Natural killer cell (primary cell): ENCODE data around the gene EPHB1. TPM values are rescaled to one million over a fixed set of nuclear protein-coding genes. Genes with fewer than 3 reads are reported as not detected.

Experiments used
- ATAC-seq, 3 donors: fragments of 150-1000 bp in 2 of 3; fragments of 200-7000 bp in 1 of 3; cut with Tn5 transposase; 1 replicate in 1 of 3; 2 replicates in 2 of 3; pipeline ENCODE4 v1.10.0; 2021; ENCODE audit warnings: mild to moderate bottlenecking in 2 of 3, moderate library complexity in 2 of 3
- DNase-seq, 2 donors: peaks; one replicate each; pipeline versions ENCODE4 v3.0.0 to v3.0.0-alpha.2; 2013 to 2021; ENCODE audit warnings: mixed read lengths in 1 of 2
- H3K27ac ChIP-seq: one replicate; pipeline ENCODE4 v1.5.1; 2013; ENCODE audit warnings: mild to moderate bottlenecking, low read length
- H3K27me3 ChIP-seq: one replicate; pipeline ENCODE4 v1.6.1; 2013; ENCODE audit warnings: low read length; ENCODE audit not compliant: control insufficient read depth, insufficient read depth
- H3K36me3 ChIP-seq: one replicate; pipeline ENCODE4 v1.6.1; 2013; ENCODE audit warnings: low read length; ENCODE audit not compliant: control insufficient read depth, insufficient read depth
- H3K4me1 ChIP-seq: one replicate; pipeline ENCODE4 v1.6.1; 2013; ENCODE audit warnings: low read length; ENCODE audit not compliant: control insufficient read depth, insufficient read depth
- H3K4me3 ChIP-seq: one replicate; pipeline ENCODE4 v1.5.1; 2013; ENCODE audit warnings: low read length
- H3K9me3 ChIP-seq: one replicate; pipeline ENCODE4 v1.6.1; 2013; ENCODE audit warnings: low read length; ENCODE audit not compliant: control insufficient read depth, insufficient read depth
- H3K27ac Mint-ChIP-seq, 2 donors: one replicate each; pipeline ENCODE4 v1.8.0; 2022; ENCODE audit warnings: mild to moderate bottlenecking in 2 of 2, mixed read lengths in 2 of 2, moderate library complexity in 1 of 2
- H3K27me3 Mint-ChIP-seq, 2 donors: one replicate each; pipeline ENCODE4 v1.8.0; 2022; ENCODE audit warnings: low read depth in 2 of 2, mixed read lengths in 2 of 2
- H3K36me3 Mint-ChIP-seq: one replicate; pipeline ENCODE4 v1.8.0; 2022; ENCODE audit warnings: mixed read lengths
- H3K4me1 Mint-ChIP-seq, 2 donors: one replicate each; pipeline ENCODE4 v1.8.0; 2022; ENCODE audit warnings: mixed read lengths in 2 of 2
- H3K4me3 Mint-ChIP-seq: one replicate; pipeline ENCODE4 v1.8.0; 2022; ENCODE audit warnings: mild to moderate bottlenecking, moderate library complexity, mixed read lengths
- H3K9me3 Mint-ChIP-seq, 2 donors: one replicate each; pipeline ENCODE4 v1.8.0; 2022; ENCODE audit warnings: mixed read lengths in 2 of 2
- WGBS: methylation state at CpG from one replicate; pipeline ENCODE4 v1.1.7; 2013; ENCODE audit warnings: missing lambda C conversion rate; ENCODE audit not compliant: insufficient coverage; 5-methylcytosine and 5-hydroxymethylcytosine counted together
- intact Hi-C: fragments of 100-400 bp; cut with micrococcal nuclease; formaldehyde crosslinking; loops from one replicate; pipeline ENCODE4 v1.14.2; 2022
- total RNA-seq, 4 donors: library from RNA; stranded (reverse); fragments of 120-200 nt in 1 of 4; gene quantifications; one replicate each; pipeline versions ENCODE4 v1.2.3 to v1.2.4, GENCODE V29; 2013 to 2022
- TF ChIP-seq, protein P1 (sequence below): fragments of 200-600 bp; IDR thresholded peaks from one replicate; pipeline ENCODE4 v1.8.0; 2022; ENCODE audit warnings: antibody characterized with exemption

The EPHB1 gene
- total RNA-seq, 3 donors from 2014 or later (not counting 1 experiment from before 2014, with no cell fraction given) = 0.60 TPM; not detected in 2

DNA sequence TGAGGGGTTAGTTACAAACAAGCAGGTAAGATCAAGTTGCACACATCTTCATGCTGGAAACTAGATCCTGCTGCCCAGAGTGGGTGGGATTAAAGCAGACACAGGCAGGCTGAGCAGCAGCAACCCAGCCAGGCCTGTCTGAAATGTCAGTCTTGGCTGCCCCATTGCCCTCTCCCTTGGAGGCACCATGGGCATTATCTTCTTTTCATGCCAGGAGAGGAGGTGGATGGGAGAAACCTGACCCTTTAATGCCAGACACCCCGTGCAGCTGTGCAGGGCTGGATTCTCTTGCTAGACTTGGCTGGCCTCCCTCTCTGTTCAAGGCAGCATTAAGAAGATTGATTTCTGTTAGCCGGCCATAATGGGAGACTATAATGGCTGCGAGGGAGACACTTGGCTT is 23.0 kb upstream of the EPHB1 start:
- no peak overlapping the region for H3K27ac ChIP-seq
- Mint-ChIP-seq H3K4me1 (no peaks in the 10 kb centered on the region), H3K27me3 (no peaks in the 10 kb centered on the region), H3K9me3 (no peaks in the 10 kb centered on the region), H3K36me3 (no peaks in the 10 kb centered on the region), H3K4me3 (no peak overlapping the region), H3K27ac (no peak overlapping the region)
- no peak for DNase-seq
- no peaks in the 10 kb centered on the region for H3K4me1 ChIP-seq
- ATAC-seq = no peak
- 84% methylated on average over 3 of the region's 3 CpGs for WGBS
- H3K27me3 ChIP-seq = no peaks in the 10 kb centered on the region
- intact Hi-C loops = no loop called here
- no peaks in the 10 kb centered on the region for H3K36me3 ChIP-seq
- TF ChIP-seq, protein P1, sequence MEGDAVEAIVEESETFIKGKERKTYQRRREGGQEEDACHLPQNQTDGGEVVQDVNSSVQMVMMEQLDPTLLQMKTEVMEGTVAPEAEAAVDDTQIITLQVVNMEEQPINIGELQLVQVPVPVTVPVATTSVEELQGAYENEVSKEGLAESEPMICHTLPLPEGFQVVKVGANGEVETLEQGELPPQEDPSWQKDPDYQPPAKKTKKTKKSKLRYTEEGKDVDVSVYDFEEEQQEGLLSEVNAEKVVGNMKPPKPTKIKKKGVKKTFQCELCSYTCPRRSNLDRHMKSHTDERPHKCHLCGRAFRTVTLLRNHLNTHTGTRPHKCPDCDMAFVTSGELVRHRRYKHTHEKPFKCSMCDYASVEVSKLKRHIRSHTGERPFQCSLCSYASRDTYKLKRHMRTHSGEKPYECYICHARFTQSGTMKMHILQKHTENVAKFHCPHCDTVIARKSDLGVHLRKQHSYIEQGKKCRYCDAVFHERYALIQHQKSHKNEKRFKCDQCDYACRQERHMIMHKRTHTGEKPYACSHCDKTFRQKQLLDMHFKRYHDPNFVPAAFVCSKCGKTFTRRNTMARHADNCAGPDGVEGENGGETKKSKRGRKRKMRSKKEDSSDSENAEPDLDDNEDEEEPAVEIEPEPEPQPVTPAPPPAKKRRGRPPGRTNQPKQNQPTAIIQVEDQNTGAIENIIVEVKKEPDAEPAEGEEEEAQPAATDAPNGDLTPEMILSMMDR = no peak
- no peak overlapping the region for H3K4me3 ChIP-seq
- H3K9me3 ChIP-seq = no peaks in the 10 kb centered on the region

DNA sequence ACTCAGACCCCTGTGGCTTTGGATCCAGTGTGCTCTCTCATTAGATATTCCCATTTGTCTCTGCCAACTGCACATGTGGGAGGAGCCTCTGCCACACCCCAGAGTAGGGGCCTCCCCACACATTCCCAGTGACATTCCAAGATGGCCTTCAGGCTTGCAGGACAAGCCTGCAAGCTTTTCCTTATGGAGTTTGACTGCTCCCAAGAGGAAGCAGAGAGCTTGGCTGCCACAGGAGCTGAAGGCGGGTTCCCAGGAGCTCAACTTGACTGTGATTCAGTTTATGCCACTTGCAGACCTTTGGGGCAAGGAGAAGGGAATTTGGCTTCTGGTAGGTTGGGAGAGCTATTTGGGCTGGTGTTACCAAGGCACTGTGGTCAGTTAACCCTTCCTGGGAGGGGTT is 22.5 kb upstream of the EPHB1 start:
- Histone ChIP-seq H3K4me1 (no peaks in the 10 kb centered on the region), H3K9me3 (no peaks in the 10 kb centered on the region), H3K4me3 (no peak overlapping the region), H3K27ac (no peak overlapping the region), H3K36me3 (no peaks in the 10 kb centered on the region), H3K27me3 (no peaks in the 10 kb centered on the region)
- 100% methylated on average over 1 of the region's 1 CpG for WGBS
- ATAC-seq = no peak
- Mint-ChIP-seq H3K27ac (no peak overlapping the region), H3K4me3 (no peak overlapping the region), H3K27me3 (no peaks in the 10 kb centered on the region), H3K9me3 (no peaks in the 10 kb centered on the region), H3K36me3 (no peaks in the 10 kb centered on the region), H3K4me1 (no peaks in the 10 kb centered on the region)
- intact Hi-C loops = no loop called here
- no peak for DNase-seq
- TF ChIP-seq, protein P1 = no peak

DNA sequence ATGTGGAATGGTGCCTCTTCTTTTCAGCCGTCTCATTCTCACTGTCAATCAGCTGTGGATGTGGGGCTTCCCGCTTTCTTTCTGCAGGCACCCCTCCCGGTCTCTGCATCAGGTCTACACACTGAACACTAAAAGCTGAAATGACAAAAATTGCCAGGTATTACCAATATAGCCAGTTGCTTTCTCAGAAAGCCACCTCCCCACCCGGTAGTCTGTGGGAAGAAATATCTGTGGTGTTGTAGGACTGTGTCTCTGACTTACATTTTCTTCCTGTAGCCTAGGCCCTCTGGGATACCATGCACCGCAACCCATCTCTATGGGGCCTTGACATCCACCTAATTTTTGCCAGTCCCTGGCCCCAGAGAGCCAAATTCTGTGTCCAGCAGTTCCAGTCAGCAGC is 19.2 kb upstream of the EPHB1 start:
- intact Hi-C loops = no loop called here
- Mint-ChIP-seq H3K4me1 (no peaks in the 10 kb centered on the region), H3K27me3 (peaks cover 0 to 2% of the 10 kb centered on the region in 2 donors), H3K27ac (no peak overlapping the region), H3K9me3 (no peaks in the 10 kb centered on the region), H3K36me3 (no peaks in the 10 kb centered on the region), H3K4me3 (no peak overlapping the region)
- no peaks in the 10 kb centered on the region for H3K9me3 ChIP-seq
- H3K27me3 ChIP-seq = no peaks in the 10 kb centered on the region
- no peaks in the 10 kb centered on the region for H3K4me1 ChIP-seq
- no peaks in the 10 kb centered on the region for H3K36me3 ChIP-seq
- no peak for DNase-seq
- H3K27ac ChIP-seq = no peak overlapping the region
- no peak overlapping the region for H3K4me3 ChIP-seq
- 87% methylated on average over 3 of the region's 5 CpGs for WGBS
- ATAC-seq = no peak
- TF ChIP-seq, protein P1 = no peak

DNA sequence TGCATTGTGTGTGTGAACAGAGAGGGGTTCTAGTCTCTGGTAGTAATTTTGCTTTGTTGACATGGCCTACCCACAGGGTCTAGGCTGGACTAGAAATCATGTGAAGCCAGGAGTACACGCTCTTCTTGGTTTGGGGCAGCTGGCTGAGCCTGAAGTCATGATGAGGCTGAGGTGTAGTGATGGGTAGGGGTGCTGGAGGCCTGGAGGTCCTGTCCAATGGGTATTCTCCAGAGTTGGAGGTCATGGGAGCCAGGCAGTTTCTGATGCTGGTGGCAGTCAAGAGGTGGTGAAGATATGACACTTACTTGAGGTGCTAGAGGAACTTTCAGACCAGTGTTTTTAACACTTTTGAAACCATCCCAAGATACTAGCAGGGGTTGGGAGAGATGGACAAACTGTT is 18.5 kb upstream of the EPHB1 start:
- no peaks in the 10 kb centered on the region for H3K27me3 ChIP-seq
- intact Hi-C loops = no loop called here
- no peak for ATAC-seq
- Mint-ChIP-seq H3K27me3 (peaks cover 0 to 2% of the 10 kb centered on the region in 2 donors), H3K9me3 (no peaks in the 10 kb centered on the region), H3K27ac (no peak overlapping the region), H3K4me3 (no peak overlapping the region), H3K4me1 (no peaks in the 10 kb centered on the region), H3K36me3 (no peaks in the 10 kb centered on the region)
- H3K9me3 ChIP-seq = no peaks in the 10 kb centered on the region
- 95% methylated on average over 1 of the region's 1 CpG for WGBS
- no peak overlapping the region for H3K27ac ChIP-seq
- no peaks in the 10 kb centered on the region for H3K36me3 ChIP-seq
- H3K4me1 ChIP-seq = no peaks in the 10 kb centered on the region
- H3K4me3 ChIP-seq = no peak overlapping the region
- no peak for DNase-seq
- TF ChIP-seq, protein P1 = no peak
